Fibroblast of villous mesenchyme (primary cell): ENCODE measurements around the gene LCAT. TPM values are rescaled to one million over a fixed set of nuclear protein-coding genes. Genes with fewer than 3 reads are reported as not detected.

Experiments used
- DNase-seq: peaks from one replicate; pipeline ENCODE4 v3.0.0-alpha.2; 2010; ENCODE audit warnings: low read depth
- H3K4me3 ChIP-seq: 2 replicates; pipeline ENCODE4 v1.5.1; 2011; ENCODE audit warnings: low read depth, mild to moderate bottlenecking, low read length
- CTCF ChIP-seq: IDR thresholded peaks from 2 replicates; pipeline ENCODE4 v1.5.1; 2012; ENCODE audit warnings: low read depth, mild to moderate bottlenecking, low read length; ENCODE audit not compliant: insufficient read depth
- total RNA-seq: library from RNA; depleted of rRNA; stranded (reverse); fragments of >200 nt; gene quantifications from 2 replicates; pipeline ENCODE4 v1.2.3, GENCODE V29; 2012

LCAT gene
- total RNA-seq, 1 donor: 8.6 TPM

- DNase-seq: peak; percentile 50
- TF ChIP-seq CTCF: no peak
- H3K4me3 ChIP-seq: peak overlapping the region; percentile 96
Observed at GRCh38 chr16:67967958-67968399, 24.1 kb upstream of the LCAT start.

- no peak for TF ChIP-seq CTCF
- peak; percentile 25 for DNase-seq
- H3K4me3 ChIP-seq: peak overlapping the region; percentile 96
Observed at GRCh38 chr16:67967183-67967957, 23.4 kb upstream of the LCAT start.

- peak overlapping the region; percentile 96 for H3K4me3 ChIP-seq
- DNase-seq: peak; percentile 61
- no peak for TF ChIP-seq CTCF
Observed at GRCh38 chr16:67966549-67967182, 22.7 kb upstream of the LCAT start.

GRCh38 chr16:67965668-67966548, 22.0 kb upstream of the LCAT start:
- no peak for DNase-seq
- no peak for TF ChIP-seq CTCF
- H3K4me3 ChIP-seq: peak overlapping the region; percentile 96

GRCh38 chr16:67964477-67965131, 20.7 kb upstream of the LCAT start:
- TF ChIP-seq CTCF: no peak
- DNase-seq: no peak
- H3K4me3 ChIP-seq: no peak overlapping the region

GRCh38 chr16:67963662-67964321, 19.9 kb upstream of the LCAT start:
- no peak overlapping the region for H3K4me3 ChIP-seq
- DNase-seq: no peak
- TF ChIP-seq CTCF: no peak
